Fibroblast of skin of scalp (primary cell): ENCODE data around the gene ERG.

Source experiments
- DNase-seq: peaks from one replicate; pipeline ENCODE4 v3.0.0-alpha.2; 2013

ERG gene

DNA sequence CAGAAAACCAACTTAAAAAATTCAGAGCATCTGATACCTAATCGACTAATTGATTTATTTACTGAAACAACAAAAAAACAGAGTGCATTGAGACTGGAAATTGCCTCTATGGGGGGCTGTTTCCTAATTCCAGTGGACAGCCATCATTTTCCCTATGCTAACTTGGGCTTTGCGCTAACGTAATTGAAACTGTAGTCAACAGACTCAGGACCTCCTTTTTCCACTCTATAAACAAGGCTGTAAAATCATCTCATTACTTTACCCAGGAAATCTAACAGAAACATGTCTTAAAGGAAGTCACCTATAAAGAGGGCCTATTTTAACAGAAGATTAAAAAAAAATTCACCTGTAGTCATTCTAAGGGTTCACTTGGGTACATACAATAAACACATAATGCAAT lies 2.1 kb downstream of the ERG start:
- DNase-seq = no peak

DNA sequence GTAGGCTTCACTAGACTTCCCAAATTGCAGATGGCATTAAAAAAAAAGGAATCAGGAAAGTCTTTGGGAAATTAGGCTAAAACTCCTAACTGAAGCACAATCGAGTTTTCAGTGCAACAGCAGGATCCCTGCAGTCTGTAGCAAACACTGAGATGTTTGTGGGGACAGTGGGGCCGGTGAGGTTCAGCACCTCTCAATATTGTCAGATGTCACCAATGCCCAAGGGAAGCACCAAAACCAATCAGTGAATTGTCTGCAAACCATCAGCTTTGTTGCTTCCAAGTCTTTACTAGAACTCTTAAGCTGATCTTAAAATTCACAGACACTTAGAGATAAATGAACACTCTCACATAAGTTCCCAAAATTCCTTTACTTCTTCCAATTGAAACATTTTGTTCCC lies 2.6 kb downstream of the ERG start:
- DNase-seq = no peak

DNA sequence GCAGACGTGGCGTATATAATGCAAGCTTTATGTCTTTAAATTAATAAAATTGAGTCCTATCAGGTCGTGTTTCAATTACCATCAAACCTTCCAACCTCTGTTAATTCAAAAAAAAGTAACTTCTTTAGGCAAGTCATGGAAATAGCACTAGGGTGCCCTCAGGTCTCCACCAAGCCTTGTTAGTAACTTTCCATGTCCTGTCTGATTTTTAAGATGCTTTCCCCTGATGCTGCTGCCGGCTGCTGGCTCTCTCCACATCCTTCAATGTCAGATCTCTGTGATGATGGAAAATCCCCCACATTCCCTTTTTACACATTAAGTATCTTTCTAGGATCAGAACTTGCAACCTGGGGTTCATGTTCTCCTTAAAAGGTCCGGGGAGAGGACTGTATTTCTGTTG lies 3.0 kb downstream of the ERG start:
- no peak for DNase-seq

DNA sequence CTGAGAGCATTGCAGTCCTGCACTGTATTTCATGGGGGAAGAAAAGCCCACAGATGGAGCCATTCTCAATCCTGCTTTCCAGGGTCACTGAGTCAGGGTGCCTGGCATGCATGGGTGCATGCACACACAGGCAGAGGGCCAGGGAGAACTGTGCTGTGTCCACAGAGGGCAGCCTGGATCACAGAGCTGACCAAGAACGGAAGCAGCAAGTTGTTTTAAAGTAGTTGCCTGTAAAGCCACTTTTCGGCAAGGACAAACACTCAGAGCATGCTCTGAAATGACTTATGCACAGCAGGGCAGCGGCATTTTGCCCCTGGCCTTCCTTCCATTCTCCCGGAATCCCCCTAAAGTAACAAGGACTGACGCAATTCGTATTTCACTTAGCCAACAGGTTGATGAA lies 3.6 kb downstream of the ERG start:
- no peak for DNase-seq

DNA sequence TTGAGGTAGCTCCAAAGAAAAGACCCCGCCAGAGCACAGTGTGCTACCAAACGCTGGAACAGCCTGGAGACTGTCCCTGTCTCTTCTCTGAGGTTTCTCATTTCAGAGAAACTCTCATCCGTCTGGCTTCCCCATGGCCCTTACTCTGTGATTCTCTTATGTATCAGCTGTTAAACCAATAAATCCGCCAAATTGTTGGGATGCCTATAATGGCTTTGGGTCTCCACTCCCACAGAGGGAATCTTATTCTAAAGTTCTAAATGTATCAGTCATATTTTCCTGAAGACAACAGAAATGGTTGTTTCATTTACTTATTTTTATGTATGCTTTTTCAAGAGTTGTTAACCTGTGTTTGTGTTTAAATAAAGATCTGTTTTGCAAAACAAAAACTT lies 4.0 kb downstream of the ERG start:
- DNase-seq = peak; percentile 50

DNA sequence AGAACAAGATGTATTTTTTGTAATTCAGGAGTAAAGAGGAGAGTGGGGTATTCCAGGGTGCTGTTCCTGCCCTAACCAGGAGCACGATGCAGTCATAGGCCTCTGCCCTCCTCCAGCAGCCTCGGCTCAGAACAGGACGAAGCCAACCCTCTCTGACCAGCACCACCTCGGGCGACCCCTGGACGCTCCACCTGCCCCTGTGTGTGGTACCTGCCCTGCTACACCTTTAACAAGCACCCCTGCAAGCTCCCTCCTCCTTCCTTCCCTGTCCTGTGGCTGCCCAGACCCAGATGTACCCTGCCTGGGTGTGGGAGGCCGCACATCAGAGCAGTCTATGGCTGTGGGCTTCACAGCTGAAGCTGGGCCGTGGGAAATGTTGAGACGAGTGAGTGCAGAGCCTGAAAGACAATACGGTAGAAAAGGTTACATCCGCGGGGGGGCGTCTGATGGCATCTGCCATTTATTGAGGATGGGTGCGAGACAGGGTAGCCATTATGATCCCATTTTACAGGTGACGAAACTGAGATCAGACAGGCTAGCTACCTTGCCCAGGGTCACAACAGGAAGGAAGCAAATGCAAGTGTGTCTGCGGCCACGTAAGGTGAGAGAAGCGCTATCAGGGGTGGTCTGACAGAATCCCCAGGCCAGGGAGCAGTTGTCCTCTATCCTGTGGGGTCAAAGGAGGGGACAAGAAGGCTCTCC lies 4.6 kb downstream of the ERG start:
- no peak for DNase-seq

DNA sequence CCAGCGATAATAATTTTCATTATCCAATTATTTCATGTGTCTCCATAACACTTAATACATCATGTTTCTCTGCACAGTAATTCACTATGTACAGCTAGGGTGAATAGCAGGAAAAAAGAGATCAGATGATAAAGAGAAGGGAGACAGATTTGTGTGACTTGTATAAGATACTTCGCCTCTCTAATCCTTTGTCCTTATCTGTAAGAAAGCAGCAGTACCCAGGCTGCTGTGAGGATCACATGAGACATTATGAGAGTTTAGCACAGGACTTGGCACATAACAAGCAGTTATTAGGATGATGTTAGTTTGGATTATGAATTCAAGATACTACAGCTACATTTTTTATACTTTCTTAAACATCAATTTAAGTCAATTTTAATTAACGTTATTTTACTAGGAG lies 6.3 kb downstream of the ERG start:
- DNase-seq = no peak

DNA sequence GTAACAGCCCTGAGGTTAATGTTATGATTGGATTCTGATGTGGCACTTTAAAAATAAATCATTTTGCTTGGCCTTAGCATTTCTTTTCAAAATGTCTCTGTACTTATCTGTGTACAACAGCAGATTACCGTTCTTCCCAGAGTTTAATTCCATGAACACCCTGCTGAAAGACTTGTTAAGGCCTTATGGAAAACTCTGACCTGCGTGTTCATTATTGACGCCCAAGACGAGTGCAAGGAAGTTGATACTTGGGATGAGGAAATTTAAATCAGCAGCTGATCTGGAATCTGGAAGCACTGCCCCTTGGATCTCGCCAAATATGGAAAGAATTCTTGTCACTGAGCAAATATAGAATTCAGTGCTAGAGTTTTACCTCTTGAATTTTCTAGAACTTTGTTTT lies 6.7 kb downstream of the ERG start:
- DNase-seq = no peak

DNA sequence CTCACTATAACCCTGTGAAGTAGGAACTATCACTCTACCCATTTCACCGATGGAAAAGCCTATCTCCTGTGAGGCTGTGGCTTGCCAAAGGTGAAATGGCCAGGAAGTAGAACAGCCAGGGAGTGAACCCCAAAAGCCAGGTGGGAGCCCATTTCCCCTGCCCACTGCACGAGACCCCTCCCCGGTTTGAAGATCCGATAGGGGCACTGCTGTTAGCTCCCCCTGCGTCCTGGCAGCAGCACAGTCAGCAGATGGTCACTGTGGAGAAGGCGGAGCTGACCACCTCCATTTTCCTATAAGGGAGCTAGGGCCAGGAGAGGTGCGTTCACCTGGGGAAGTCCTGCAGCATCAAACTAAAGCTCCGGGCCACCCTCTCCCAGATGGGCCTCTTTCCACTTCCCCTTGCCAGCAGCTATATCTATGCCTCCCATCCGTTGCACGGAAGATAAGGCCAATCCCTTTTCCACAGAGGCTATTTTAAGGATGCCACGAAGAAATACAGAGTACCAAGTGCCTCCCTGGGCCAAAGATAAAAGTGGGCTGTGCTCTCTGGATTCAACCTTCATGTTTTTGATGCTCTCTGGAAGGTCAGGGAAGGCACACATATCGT lies 7.8 kb downstream of the ERG start:
- DNase-seq = no peak

DNA sequence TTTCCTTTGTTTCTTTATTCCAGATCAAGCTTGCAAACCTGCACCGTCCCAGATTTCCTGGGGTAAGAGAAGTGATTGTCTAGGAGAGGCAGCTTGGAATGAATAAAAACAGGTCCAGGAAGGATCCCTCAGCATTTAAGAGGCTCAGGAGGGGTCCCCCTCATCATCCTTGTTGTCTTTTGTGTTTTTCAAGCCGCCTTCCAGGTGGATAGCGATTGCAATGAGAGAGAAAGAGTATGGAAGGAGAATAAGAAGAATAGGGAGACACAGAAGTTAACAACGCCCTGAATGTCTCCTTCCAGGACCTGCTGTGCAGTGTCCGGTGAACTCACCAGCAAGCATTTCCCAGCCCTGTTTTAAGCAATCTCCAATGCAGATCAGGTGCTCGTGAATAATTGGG lies 8.5 kb downstream of the ERG start:
- DNase-seq = no peak

DNA sequence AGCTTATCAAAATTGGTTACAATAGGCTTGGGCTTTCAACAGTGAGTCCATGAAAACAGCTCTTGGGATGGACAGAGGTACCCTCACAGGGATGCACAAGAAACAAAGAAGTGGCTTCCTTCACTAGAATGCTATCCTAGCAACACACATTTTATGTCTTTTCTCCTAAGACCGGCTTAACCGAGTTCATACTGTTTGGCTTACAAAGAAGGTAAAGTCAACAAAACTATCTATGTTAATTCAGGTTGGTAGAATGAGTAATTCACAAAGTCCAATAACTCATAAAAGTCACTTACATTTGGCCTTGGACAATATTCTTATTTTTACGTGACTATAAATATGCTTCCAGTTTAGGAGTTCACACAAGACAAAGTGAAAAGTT lies 9.0 kb downstream of the ERG start:
- no peak for DNase-seq

DNA sequence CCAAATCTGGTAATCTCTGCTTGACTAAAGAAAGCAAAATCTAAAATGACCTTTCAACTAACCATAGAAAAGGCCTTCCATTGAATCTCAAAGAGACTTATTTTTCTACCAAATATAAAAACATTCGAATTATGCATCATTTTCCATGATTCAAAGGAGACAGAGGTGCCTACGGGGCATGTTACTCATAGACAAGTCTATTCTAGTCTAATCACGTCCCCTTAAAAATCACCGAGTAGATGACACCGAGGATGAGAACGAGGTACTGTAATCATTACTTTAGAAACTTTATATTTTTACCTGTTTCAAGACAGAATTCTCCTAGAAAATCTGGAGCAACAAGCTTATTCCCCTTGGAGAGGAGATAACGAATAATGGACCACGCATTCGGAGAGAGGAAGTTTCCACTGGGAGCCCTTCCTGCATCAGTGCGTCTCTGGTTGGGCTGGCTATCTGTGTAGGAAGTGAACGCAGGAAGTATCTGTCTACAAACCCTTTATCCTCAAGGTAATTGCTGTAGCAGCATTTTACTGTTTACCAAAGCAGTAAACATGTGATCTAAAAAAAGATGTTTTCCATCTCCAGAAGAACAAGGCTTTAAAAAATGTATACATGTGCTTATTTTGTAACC lies 9.5 kb downstream of the ERG start:
- no peak for DNase-seq

DNA sequence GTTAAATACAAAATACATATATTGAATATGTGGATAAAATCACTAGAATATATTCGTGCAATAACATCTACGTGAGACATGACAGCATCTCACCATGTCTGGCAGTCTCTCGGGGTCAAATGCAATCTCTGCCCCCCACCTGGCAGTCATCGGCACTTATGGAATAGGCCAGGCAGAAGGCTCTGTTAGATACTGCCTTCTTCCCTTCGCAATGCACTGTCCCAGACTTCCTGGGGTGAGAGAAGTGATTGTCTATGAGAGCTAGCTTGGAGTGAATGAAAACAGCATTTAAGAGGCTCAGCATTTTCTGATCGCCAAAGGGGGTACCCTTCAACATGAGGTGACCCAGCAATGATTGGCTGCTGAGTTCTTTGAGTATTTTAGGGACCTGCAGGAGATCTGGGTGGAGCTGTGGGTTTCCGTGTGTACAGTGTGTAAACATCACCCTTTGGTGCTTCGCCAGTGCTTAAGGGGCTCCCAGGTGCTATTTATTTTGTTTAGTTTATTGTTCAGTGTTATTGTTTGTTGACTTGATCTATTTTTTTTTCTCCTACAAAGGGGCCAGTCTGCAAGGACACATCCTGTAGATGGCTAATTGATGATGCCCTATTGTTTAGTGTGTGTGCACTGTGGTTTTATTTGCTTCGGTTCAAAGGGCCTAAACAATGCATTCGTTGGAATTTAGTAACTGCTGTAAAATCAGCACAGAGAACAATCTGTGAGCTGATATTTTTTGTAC lies 10.2 kb downstream of the ERG start:
- DNase-seq = no peak

DNA sequence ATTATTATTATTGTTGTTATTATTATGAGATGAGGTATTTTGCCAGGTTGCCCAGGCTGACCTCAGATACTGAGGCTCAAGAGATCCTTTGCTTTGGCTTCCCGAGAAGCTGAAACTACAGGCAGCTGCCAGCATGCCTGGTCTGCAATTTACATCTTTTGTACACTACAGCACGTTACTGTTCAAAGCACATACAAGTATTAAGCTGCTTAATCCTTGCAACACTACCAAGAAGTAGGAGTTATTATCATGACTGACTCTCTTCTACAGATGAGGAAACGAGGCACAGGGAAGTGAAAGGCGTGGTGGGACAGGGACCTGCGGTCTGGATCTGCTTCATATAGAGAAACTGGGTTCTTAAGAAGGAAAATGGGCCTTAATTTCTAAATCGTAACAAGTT lies 11.6 kb downstream of the ERG start:
- no peak for DNase-seq

DNA sequence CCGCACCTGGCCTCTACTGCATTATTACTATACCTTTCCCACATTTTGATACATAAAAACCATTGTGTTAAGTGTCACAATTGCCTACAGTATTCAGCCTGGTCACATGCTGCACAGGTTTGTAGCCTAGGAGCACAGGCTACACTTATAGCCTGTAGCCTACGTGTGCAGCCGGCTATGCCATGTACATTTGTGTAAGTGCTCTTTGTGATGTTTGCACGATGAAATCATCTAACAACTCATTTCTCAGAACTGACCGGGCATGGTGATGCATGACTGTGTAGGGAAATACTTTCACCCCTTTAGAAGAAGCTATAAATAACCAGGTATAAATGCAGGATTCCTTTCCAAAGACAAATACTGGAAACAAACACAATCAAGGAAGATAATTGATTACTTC lies 12.1 kb downstream of the ERG start:
- peak; percentile 76 for DNase-seq

DNA sequence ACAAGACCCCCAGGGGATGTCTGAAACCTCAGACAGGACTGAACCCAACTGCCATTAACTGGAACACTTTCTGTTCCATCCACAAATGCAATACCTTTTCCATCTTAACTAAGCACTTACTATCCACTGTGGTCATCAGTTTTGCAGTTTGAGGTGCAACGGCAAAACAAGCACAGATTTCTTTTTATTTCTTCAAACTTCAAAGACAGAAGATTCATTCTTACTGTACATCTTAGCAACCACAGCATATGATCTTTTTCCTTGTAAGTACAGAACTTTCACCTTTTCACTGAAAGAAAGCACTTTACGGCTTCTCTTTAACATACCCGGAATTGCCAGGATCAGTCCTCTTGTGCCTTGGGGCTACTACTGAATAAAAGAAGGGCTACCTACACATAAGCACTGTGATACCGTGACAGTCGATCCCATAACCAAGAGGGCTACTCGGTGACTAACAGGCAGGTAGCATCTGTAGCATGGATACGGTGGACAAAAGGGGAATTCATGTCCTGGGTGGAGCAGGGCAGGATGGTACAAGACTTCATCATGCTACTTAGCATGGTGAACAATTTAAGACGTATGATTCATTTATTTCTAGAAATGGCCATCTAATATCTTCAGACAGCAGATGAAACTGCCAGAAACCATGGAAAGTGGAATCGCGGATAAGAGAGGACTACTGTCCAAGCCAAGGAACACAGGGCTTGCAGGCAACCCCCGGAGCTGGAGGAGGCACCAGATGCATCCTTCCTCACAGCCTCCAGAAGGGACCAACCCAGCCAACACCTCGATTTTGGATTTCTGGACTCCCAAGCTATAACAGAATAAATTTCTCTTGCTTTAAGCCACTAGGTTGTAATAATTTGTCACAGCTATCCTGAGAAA lies 18.4 kb downstream of the ERG start:
- no peak for DNase-seq

DNA sequence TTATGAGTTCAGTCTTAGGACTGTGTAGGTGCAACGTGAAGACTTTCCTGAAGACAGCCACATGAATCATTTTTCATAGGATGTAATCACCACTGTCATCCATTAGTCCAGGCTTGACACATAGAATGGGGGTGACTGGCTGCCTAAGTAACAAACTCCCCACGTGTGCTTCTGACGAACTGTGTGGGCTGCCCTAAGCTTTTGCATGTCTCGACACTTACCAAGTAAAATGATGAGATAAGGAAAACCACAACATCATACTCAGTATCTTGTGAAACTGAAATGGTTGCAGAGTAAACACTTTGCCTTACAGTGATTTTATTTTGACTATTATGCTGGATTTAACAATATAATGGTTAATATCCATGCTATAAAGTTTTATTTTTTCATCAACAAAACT lies 19.5 kb downstream of the ERG start:
- peak; percentile 29 for DNase-seq

DNA sequence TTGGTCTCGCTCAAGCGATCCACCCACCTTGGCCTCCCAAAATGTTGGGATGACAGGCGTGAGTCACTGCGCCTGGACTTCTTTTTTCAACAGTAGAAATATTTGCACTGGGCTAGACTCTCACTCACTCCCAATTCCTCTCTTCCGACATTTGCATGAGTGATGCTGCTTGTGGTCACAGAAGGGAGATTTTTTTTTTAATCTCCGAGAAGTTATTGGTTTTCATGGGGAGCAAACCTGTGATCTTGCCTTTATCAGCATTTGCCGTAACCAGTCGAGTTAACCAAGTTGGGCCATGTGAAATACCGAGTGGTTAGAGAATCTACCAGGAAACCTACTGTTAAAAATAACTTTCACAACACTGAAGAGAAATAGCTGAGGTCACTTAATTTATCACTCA lies 21.1 kb downstream of the ERG start:
- peak; percentile 23 for DNase-seq

DNA sequence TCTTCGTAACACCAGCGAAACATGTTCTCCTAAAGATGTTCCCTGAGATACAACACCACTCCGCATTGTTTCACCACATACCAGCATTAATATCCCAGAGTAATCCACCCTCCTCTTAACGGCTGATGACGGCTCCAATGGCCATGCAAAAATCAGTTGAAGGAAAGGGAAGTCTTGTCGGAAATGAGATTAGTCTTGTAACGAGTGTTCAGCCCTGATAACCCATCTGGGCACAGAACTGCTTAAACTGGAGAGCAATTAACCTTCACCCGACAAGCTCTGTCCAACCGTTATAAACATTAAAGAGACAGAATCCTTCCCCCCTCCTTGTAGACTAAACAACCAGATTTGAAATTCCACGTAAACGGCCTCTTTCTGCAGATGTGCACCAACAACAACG lies 21.9 kb downstream of the ERG start:
- no peak for DNase-seq

DNA sequence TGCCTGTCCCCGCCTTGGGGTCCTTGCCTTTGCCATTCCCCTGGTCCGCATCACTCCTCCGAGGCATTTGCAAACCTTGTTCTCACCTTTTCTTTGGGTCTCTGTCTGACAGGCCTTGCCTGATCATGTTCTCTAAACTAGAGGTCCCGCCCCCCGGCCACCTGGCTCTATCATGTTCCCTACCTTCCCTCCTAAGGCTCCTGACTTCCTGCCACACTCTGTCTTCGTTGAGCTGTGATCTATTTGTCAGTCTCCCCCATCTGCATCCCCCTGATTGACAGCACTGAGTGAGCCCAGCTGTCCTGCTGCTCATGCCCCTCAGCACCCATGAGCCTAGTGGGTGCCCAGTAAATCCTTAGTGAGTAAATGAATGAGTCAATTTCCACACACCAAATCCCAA lies 22.8 kb downstream of the ERG start:
- no peak for DNase-seq

DNA sequence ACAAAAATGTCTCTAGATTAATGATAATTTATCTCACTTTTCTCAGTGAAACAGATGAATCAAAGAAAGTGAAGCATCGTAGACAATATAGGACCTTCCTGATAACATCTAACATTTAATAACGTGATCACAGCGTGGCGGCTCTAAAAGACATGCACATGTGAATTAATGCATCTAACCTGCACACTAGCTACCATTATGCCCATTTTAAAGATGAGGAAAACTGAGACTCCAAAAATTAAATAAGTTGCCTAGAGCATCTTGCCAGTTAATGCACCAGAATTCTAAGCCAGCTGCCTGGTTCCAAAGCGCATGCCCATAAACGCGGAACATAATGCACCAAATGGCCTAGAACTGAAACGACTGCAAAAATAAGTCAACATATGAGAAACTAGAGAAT lies 23.5 kb downstream of the ERG start:
- DNase-seq = no peak

DNA sequence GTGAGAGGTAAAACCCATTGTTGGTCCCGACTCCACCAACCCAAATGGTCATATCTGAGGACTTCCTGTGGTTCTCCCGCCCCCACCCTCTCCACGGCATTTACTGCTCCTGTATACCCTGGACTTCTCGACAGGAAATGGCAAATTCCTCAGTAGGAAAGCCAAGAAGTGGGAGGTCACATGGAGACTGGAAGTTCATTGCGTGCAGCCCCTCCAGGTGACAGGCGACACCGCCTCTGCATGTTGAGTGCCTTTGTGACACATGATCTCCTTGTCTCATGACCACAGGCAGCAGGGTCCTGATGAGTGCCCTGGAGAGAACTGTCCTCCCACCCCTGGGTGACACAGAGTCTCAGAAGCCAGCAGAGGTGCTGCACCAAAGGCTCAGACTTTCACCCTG lies 24.2 kb downstream of the ERG start:
- no peak for DNase-seq
